ENCODE measurements around the gene ANKRD24.

DNA sequence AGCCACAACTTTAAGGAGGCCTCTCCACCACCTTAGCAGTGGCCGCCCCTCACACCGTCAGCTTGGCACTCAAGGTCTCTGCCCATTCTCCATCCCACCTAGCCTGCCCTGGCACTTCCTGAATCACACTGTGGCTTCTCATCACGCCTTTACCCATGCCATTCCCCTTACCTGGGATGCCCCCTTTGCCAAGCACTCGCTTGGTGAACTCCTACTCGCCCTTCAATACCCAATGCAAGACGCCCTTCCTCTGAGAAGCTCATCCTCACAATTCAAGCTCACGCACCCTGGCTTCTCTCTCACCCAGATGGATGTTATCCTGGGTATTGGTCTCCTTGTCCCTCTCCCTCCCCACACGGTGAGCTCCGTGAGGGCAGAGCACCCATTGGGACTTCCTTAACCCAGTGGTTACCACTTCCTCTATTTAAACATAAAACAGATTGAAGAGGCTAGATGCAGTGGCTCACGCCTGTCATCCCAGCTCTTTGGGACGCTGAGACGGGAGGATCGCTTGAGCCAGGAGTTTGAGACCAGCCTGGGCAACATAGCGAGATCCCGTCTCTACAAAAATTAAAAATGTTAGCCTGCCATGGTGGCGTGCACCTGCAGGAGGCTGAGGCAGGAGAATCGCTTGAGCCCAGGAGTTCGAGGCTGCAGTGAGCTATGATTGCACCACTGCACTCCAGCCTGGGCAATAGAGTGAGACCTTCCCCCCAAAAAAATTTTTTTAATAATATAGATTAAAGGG lies 83.9 kb downstream of the ANKRD24 start:
- TF ChIP-seq EZH2 (IDR thresholded peaks at IDR 0.05) (no peak), POLR2AphosphoS5 (IDR thresholded peaks at IDR 0.05; ENCODE audit: borderline replicate concordance, low read depth, low read length) (no peak)

Measured in SK-N-MC (cell line).